Liver (tissue), 9 donors: ENCODE results near the gene TNNT1. TPM values are rescaled to one million over a fixed set of nuclear protein-coding genes. Genes with fewer than 3 reads are reported as not detected.

Experiments used
- DNase-seq: peaks from one replicate; pipeline ENCODE4 v3.0.0-alpha.2; 2017; ENCODE audit warnings: low spot score
- H3K27ac ChIP-seq, 2 donors: one replicate each; pipeline ENCODE4 v1.7.0; 2013; ENCODE audit warnings: inconsistent platforms in 2 of 2, low read length in 2 of 2, control low read depth in 1 of 2, low read depth in 1 of 2, mild to moderate bottlenecking in 1 of 2
- H3K27me3 ChIP-seq, 4 donors: one replicate each; pipeline versions ENCODE4 v1.6.1 to v1.7.0; 2013; ENCODE audit warnings: low read length in 3 of 4, inconsistent platforms in 1 of 4, mild to moderate bottlenecking in 1 of 4, moderate library complexity in 1 of 4; ENCODE audit not compliant: control insufficient read depth in 4 of 4, insufficient read depth in 4 of 4
- H3K36me3 ChIP-seq, 4 donors: one replicate each; pipeline versions ENCODE4 v1.6.1 to v1.7.0; 2013; ENCODE audit warnings: low read length in 3 of 4, mild to moderate bottlenecking in 3 of 4, low read depth in 1 of 4, moderate library complexity in 1 of 4; ENCODE audit not compliant: control insufficient read depth in 4 of 4, insufficient read depth in 3 of 4
- H3K4me1 ChIP-seq, 4 donors: one replicate each; pipeline versions ENCODE4 v1.6.1 to v1.7.0; 2013; ENCODE audit warnings: low read length in 3 of 4, mild to moderate bottlenecking in 3 of 4, moderate library complexity in 1 of 4; ENCODE audit not compliant: control insufficient read depth in 4 of 4, insufficient read depth in 4 of 4
- H3K4me3 ChIP-seq, 3 donors: one replicate each; pipeline versions ENCODE4 v1.6.1 to v1.7.0; 2013; ENCODE audit warnings: low read length in 3 of 3, control low read depth in 1 of 3, low read depth in 1 of 3, mild to moderate bottlenecking in 1 of 3
- H3K9ac ChIP-seq, 2 donors: one replicate each; pipeline ENCODE4 v1.7.0; 2013; ENCODE audit warnings: low read length in 2 of 2, mild to moderate bottlenecking in 2 of 2, moderate library complexity in 2 of 2, control low read depth in 1 of 2, low read depth in 1 of 2
- H3K9me3 ChIP-seq, 4 donors: one replicate each; pipeline versions ENCODE4 v1.6.1 to v1.7.0; 2013; ENCODE audit warnings: low read length in 3 of 4; ENCODE audit not compliant: control insufficient read depth in 4 of 4
- CTCF ChIP-seq: fragments of 150-350 bp; IDR thresholded peaks from 2 replicates; pipeline ENCODE4 v1.5.1; 2017; ENCODE audit warnings: improper control_type of control experiment, low read depth, low read length; ENCODE audit not compliant: missing input control
- EGR1 ChIP-seq, 2 donors: IDR thresholded peaks; 2 replicates each; pipeline ENCODE4 v1.6.1; 2016 to 2018; ENCODE audit warnings: antibody characterized with exemption in 2 of 2, low read depth in 2 of 2
- FOXA1 ChIP-seq: IDR thresholded peaks from 2 replicates; pipeline ENCODE4 v1.6.1; 2016; ENCODE audit warnings: antibody characterized with exemption
- FOXA2 ChIP-seq: IDR thresholded peaks from 2 replicates; pipeline ENCODE4 v1.6.1; 2016; ENCODE audit warnings: antibody characterized with exemption
- HNF4G ChIP-seq: IDR thresholded peaks from 2 replicates; pipeline ENCODE4 v1.6.1; 2016; ENCODE audit warnings: antibody characterized with exemption
- JUND ChIP-seq, 2 donors: IDR thresholded peaks; 2 replicates each; pipeline ENCODE4 v1.6.1; 2016; ENCODE audit warnings: antibody characterized with exemption in 2 of 2
- RXRA ChIP-seq, 2 donors: IDR thresholded peaks; 2 replicates each; pipeline ENCODE4 v1.6.1; 2017 to 2018; ENCODE audit warnings: antibody characterized with exemption in 2 of 2, mild to moderate bottlenecking in 1 of 2
- SP1 ChIP-seq: IDR thresholded peaks from 2 replicates; pipeline ENCODE4 v1.6.1; 2018; ENCODE audit warnings: antibody characterized with exemption, mild to moderate bottlenecking
- TAF1 ChIP-seq: conservative IDR thresholded peaks from 2 replicates; pipeline ENCODE4 v1.6.1; 2016; ENCODE audit warnings: antibody characterized with exemption, mild to moderate bottlenecking
- WGBS: extraction: QIAGEN DNeasy Blood & Tissue Kit; methylation state at CpG from one replicate; pipeline ENCODE4 v1.1.7; 2013; 5-methylcytosine and 5-hydroxymethylcytosine counted together
- polyA plus RNA-seq, 2 donors: library from polyadenylated mRNA; stranded (reverse) in 1 of 2; unstranded in 1 of 2; fragments of 200-250 nt in 1 of 2; fragments of >200 nt in 1 of 2; fragmentation: Nextera tagmentation in 1 of 2; extraction: Ambion mirVana in 1 of 2; gene quantifications; one replicate each; pipeline versions ENCODE4 v1.2.1 to v1.2.3, GENCODE V29; 2013 to 2015
- total RNA-seq, 2 donors: library from RNA; depleted of rRNA; stranded (reverse); fragments of >200 nt; gene quantifications; one replicate each; pipeline ENCODE4 v1.2.3, GENCODE V29; 2014
- donor health status: healthy.
- donor health status: healthy.
- donor health status: healthy.
- donor health status: healthy.
- donor health status: healthy.

Gene TNNT1
- total and polyA plus RNA-seq, 4 donors = 0.15 to 0.28 TPM; not detected in 2

GRCh38 chr19:55113570-55114039 lies 35.4 kb downstream of the TNNT1 start:
- H3K4me3 ChIP-seq = no peak overlapping the region
- H3K9ac ChIP-seq = no peak overlapping the region
- peaks cover 0 to 23% (median 7%) of the 10 kb centered on the region in 4 donors for H3K36me3 ChIP-seq
- DNase-seq = no peak
- H3K27ac ChIP-seq = no peak overlapping the region
- no peaks in the 10 kb centered on the region for H3K9me3 ChIP-seq
- 72% methylated on average over 12 of the region's 12 CpGs for WGBS
- H3K27me3 ChIP-seq = no peaks in the 10 kb centered on the region
- peaks cover 4 to 36% (median 26%) of the 10 kb centered on the region in 4 donors for H3K4me1 ChIP-seq
- TF ChIP-seq CTCF = no peak
- peak; percentile 29 for TF ChIP-seq SP1

GRCh38 chr19:55112777-55113569 lies 36.0 kb downstream of the TNNT1 start:
- no peak overlapping the region for H3K27ac ChIP-seq
- DNase-seq = no peak
- H3K27me3 ChIP-seq = no peaks in the 10 kb centered on the region
- no peak for TF ChIP-seq RXRA (IDR thresholded peaks at IDR 0.05)
- no peak for TF ChIP-seq TAF1
- TF ChIP-seq FOXA2 = no peak
- TF ChIP-seq JUND (IDR thresholded peaks at IDR 0.05) = no peak
- TF ChIP-seq EGR1 (IDR thresholded peaks at IDR 0.05; ENCODE audit: low read depth in 2 of 2) = no peak
- no peaks in the 10 kb centered on the region for H3K9me3 ChIP-seq
- no peak overlapping the region for H3K4me3 ChIP-seq
- peaks cover 3 to 32% (median 21%) of the 10 kb centered on the region in 4 donors for H3K4me1 ChIP-seq
- H3K36me3 ChIP-seq = peaks cover 0 to 23% (median 7%) of the 10 kb centered on the region in 4 donors
- 85% methylated on average over 23 of the region's 23 CpGs for WGBS
- no peak overlapping the region for H3K9ac ChIP-seq

GRCh38 chr19:55112246-55112776 lies 36.7 kb downstream of the TNNT1 start:
- Histone ChIP-seq H3K27ac (no peak overlapping the region), H3K36me3 (peaks cover 0 to 23% (median 7%) of the 10 kb centered on the region in 4 donors), H3K9me3 (no peaks in the 10 kb centered on the region)

More at GRCh38 chr19:55112246-55112776, 36.7 kb downstream of the TNNT1 start:
- DNase-seq = no peak
- H3K27me3 ChIP-seq = no peaks in the 10 kb centered on the region
- 97% methylated on average over 25 of the region's 25 CpGs for WGBS
- TF ChIP-seq HNF4G (no peak), CTCF (no peak), FOXA1 (no peak)
- H3K9ac ChIP-seq = no peak overlapping the region
- no peak overlapping the region for H3K4me3 ChIP-seq
- H3K4me1 ChIP-seq = peaks cover 3 to 32% (median 21%) of the 10 kb centered on the region in 4 donors
